GM12873 (cell line): ENCODE measurements around the gene CEACAM1.

ENCODE experiments used
- TF ChIP-seq, protein P1 (sequence below): IDR thresholded peaks from 2 replicates; pipeline ENCODE4 v1.5.1; 2012; ENCODE audit warnings: low read depth, mild to moderate bottlenecking, moderate library complexity, low read length, control low read depth; ENCODE audit not compliant: insufficient read depth; ENCODE audit errors: missing control alignments

The CEACAM1 gene

DNA sequence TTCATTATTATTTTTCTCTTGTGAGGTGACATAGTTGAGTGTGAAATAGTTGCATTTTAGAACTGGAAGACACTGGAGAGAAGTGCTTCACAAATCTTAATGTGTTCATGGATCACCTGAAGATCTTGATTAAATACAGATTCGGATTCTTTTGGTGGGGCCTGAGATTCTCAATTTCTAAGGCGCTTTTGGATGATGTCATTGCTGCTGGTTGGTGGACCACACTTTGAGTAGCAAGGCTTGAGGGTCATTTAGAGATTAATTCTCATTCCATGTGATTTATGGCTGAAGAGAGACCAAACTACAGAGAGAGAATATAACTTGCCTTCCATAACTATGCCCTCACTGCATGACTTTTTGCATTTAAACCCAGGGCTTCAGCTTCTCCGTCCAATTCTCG lies 39.3 kb upstream of the CEACAM1 start:
- TF ChIP-seq, protein P1, sequence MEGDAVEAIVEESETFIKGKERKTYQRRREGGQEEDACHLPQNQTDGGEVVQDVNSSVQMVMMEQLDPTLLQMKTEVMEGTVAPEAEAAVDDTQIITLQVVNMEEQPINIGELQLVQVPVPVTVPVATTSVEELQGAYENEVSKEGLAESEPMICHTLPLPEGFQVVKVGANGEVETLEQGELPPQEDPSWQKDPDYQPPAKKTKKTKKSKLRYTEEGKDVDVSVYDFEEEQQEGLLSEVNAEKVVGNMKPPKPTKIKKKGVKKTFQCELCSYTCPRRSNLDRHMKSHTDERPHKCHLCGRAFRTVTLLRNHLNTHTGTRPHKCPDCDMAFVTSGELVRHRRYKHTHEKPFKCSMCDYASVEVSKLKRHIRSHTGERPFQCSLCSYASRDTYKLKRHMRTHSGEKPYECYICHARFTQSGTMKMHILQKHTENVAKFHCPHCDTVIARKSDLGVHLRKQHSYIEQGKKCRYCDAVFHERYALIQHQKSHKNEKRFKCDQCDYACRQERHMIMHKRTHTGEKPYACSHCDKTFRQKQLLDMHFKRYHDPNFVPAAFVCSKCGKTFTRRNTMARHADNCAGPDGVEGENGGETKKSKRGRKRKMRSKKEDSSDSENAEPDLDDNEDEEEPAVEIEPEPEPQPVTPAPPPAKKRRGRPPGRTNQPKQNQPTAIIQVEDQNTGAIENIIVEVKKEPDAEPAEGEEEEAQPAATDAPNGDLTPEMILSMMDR = no peak

DNA sequence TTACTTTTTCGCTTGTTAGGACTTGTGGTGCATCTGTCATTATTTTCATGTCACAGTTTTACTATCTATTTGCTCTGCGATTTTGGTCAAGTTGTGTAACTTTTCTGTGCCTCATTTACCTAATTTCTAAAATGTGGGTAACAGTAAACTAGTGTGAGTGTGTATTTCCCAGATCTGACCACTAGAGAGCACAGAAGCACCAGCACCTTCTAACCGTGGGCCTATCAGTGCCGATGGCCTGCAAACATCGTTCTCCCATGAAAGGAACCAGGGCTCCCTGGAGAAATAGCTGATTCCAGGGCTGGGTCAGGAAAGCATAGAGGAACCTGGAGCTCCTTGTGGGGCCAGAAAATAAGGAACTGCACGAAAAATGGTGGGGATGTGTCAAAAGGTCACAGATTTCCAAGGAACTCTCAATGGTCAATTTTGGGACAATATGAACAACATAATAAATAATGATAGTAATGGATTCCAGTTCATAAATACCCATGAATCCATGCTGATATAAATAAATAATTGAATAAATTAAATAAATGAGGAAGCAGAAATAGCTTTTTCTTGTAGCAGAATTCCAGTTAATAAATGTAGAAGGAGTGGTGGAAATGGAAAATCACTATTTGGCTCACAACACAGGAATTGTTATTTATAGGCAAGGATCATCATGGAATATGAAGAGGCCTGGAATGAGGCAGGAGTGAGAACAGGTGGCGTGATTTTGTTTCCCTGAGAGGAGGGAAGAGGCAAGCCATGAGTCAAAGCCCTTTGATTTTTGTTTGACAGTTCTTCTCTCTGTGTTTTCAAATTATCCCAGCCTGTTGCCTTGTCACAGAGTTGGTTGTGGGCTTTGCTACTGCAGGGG lies 35.3 kb upstream of the CEACAM1 start:
- TF ChIP-seq, protein P1 = peak; percentile 83

DNA sequence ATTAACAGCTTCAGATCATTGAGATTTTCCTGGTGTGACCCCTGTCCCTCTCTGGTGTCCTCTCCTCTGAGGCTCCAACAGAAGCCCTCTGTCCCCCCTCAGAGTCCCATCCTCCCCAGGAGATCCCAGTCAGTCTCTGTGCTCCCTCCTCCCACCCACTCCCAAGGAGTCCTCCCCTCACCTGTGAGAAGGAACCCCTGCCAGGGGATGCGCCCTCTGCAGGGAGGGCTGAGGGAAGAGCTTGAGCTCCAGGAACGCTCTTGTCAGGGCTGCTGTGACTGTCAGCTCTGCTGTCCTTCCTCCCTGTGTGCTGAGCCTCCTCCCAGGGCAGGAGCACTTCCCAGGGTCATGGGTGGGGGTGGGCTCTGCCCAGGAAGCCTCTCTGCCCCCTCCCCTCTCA lies 33.2 kb upstream of the CEACAM1 start:
- TF ChIP-seq, protein P1 = no peak

DNA sequence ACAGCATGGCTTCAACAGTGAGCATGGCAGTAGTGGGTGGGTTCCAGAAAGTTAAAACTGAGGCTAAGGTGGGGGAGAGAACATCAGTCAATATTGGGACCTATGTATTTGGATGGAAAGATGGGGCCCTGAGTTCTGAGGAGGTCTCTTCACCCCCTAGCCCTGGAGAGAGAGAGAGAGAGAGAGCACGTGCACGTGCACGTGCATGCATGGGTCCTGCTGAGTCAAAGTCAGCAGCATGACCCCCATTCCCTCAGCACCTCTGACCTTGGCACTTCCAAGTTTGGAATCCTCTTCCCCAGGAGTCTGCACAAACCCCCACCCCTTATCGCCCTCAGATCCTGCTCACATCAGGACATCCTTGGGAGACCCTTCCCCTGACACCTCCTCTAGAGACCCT lies 32.5 kb upstream of the CEACAM1 start:
- TF ChIP-seq, protein P1 = no peak

DNA sequence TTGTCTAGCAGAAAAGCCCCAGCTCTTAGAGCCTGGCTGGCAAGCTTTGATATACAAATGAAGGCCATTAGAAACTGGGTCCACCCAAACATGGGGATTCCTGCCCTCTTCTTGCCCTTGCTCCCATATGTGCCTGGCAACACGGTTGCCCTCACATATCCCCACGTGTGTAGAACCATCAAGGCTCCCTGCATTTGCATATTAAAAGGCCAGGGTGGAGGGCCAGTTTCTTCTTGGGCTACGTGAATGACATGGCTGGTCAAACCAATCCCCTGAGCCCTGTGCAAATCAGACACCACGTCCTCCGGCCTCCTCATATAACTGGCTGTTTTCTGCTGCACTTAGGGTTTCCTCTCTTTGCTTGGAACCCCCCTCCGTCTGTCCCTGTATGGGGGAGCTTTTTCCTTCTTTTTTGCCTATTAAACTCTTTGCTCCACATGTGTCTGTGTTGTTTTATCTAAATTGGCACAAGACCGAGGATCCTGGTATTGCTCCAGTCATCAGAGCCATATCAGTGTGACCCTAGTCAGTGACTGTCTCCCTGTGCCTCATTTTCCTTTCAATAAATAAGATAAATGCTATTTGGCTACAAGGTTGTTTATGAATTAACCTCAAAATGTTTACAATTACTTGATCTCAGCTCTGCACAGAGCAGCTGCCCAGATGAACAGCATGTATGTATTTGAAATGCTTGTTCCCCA lies 30.3 kb upstream of the CEACAM1 start:
- TF ChIP-seq, protein P1 = no peak

DNA sequence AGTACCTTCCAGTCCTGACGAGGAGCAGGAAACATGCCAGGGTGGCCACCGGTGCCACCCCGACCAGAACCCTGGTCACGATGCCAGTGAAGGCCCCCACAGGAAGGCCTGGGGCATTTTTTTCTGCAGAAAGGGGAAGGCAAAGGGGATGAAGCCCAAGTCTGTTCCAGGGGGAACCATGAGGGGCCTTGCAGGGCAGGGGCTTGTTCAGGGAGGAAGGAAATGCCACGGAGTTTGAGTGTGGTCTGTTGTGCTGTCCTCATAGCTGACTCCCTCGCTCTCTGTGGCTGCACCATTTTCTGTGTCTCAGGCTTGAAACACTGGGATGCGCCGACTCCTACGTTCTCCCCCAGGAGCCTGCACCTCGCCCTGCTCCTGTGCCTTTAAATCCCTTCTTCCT lies 27.5 kb upstream of the CEACAM1 start:
- TF ChIP-seq, protein P1 = no peak

DNA sequence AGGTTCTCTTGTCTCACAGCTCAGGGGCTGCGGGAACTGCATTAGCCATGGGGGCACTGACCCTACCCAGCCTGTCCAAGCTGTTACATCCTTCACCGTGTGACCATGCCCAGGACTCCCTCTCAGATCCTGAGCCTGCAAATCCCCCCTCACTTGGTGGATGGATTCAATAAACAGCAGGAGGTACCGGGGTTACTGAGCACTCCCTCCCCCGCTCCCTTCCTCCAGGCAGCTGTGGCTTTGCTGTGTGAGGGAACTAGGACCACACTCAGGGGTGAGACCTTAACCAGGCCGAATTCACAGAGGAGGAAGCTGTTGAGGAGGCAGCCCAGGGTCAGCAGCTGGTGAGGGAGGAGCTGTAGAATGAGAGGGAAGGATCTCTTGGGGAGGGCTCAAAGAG lies 27.0 kb upstream of the CEACAM1 start:
- TF ChIP-seq, protein P1 = no peak
